ENCODE data around the gene SYNE1.

Gene SYNE1

GRCh38 chr6:152482289-152482688 is 154.9 kb downstream of the SYNE1 start:
- H3K4me3 Mint-ChIP-seq: no peak overlapping the region
- no peaks in the 10 kb centered on the region for H3K4me1 Mint-ChIP-seq
- no peaks in the 10 kb centered on the region for H3K27me3 Mint-ChIP-seq (ENCODE audit: low read depth)
- H3K27ac Mint-ChIP-seq: no peak overlapping the region
- no peaks in the 10 kb centered on the region for H3K36me3 Mint-ChIP-seq (ENCODE audit: low read depth)
- TF ChIP-seq, protein P1, sequence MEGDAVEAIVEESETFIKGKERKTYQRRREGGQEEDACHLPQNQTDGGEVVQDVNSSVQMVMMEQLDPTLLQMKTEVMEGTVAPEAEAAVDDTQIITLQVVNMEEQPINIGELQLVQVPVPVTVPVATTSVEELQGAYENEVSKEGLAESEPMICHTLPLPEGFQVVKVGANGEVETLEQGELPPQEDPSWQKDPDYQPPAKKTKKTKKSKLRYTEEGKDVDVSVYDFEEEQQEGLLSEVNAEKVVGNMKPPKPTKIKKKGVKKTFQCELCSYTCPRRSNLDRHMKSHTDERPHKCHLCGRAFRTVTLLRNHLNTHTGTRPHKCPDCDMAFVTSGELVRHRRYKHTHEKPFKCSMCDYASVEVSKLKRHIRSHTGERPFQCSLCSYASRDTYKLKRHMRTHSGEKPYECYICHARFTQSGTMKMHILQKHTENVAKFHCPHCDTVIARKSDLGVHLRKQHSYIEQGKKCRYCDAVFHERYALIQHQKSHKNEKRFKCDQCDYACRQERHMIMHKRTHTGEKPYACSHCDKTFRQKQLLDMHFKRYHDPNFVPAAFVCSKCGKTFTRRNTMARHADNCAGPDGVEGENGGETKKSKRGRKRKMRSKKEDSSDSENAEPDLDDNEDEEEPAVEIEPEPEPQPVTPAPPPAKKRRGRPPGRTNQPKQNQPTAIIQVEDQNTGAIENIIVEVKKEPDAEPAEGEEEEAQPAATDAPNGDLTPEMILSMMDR (IDR thresholded peaks at IDR 0.05; ENCODE audit: unreplicated experiment in 3 of 3): no peak
- H3K9me3 Mint-ChIP-seq: no peaks in the 10 kb centered on the region

GRCh38 chr6:152478377-152479010 is 158.7 kb downstream of the SYNE1 start:
- TF ChIP-seq, protein P1 (IDR thresholded peaks at IDR 0.05; ENCODE audit: unreplicated experiment in 3 of 3): no peak
- no peaks in the 10 kb centered on the region for H3K4me1 Mint-ChIP-seq
- H3K27me3 Mint-ChIP-seq (ENCODE audit: low read depth): no peaks in the 10 kb centered on the region
- no peaks in the 10 kb centered on the region for H3K36me3 Mint-ChIP-seq (ENCODE audit: low read depth)
- H3K4me3 Mint-ChIP-seq: no peak overlapping the region
- no peak overlapping the region for H3K27ac Mint-ChIP-seq
- H3K9me3 Mint-ChIP-seq: peaks cover 4% of the 10 kb centered on the region

DNA sequence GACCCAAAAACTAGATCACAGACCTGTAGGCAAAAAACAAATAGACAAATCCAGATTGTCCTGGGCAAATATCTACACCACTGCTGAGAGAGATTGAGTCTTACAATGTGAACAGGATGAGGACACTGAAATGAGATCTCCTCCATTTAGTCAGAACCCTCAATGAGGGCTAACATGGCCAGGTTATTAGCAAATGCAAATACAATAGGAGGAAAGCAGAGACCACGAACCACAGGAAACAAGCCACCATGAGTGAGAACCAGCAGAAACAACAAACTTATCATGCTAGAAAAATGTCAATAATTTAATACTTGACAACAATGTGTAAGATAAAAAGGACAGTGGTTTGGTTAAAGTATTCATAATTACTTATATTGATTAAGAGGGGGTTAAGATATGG is 162.8 kb downstream of the SYNE1 start:
- TF ChIP-seq, protein P1 (IDR thresholded peaks at IDR 0.05; ENCODE audit: unreplicated experiment in 3 of 3): no peak
- H3K36me3 Mint-ChIP-seq (ENCODE audit: low read depth): no peaks in the 10 kb centered on the region
- no peak overlapping the region for H3K27ac Mint-ChIP-seq
- peaks cover 18% of the 10 kb centered on the region for H3K4me1 Mint-ChIP-seq
- H3K9me3 Mint-ChIP-seq: peaks cover 4% of the 10 kb centered on the region
- no peaks in the 10 kb centered on the region for H3K27me3 Mint-ChIP-seq (ENCODE audit: low read depth)
- H3K4me3 Mint-ChIP-seq: no peak overlapping the region

- Mint-ChIP-seq H3K4me1 (peaks cover 18% of the 10 kb centered on the region), H3K27me3 (ENCODE audit: low read depth) (no peaks in the 10 kb centered on the region), H3K4me3 (peak overlapping the region; percentile 55 to 73 (median 68)), H3K27ac (peak overlapping the region; percentile 61 to 69 (median 66)), H3K36me3 (ENCODE audit: low read depth) (no peaks in the 10 kb centered on the region), H3K9me3 (peaks cover 4% of the 10 kb centered on the region)
- TF ChIP-seq, protein P1 (IDR thresholded peaks at IDR 0.05; ENCODE audit: unreplicated experiment in 3 of 3): no peak
These were observed 164.8 kb downstream of the SYNE1 start for GRCh38 chr6:152472325-152472724.

DNA sequence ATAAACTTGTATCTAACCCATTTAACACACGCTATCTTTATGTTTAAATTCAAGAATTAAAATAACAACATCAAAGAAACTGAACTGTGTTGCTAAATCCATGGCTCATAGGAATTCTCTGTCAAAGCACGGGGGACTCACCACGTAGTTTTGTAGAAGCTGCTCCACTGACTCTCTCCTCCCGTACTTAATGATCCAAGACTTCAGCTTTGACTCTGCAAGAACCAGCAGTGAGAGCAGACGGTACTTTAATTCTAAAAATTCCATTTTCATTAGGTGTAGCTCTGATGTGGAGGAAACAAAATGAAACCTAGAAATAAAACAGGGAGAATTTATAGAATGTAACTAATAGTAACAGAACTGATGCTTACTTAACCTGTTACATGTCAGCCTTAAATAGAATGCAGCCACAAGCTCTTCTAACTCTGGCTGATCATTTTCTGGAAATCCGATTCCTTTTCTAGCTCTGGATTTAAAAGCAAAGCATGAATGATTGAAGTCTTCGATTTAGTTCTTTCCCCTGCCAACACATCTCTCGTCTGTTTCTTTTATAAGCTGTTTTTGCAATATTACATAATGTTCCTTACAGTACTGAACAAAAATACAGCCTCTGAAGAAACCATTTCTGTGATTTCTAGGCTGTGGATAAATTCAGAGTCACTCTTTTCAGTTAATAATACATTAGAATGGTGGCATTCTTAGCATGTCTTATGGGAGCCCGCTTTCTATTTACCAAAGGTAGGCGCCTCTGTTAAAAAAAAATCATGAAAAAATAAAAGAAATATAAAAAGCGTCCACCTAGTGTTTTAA is 165.5 kb downstream of the SYNE1 start:
- TF ChIP-seq, protein P1 (IDR thresholded peaks at IDR 0.05; ENCODE audit: unreplicated experiment in 3 of 3): no peak
- H3K36me3 Mint-ChIP-seq (ENCODE audit: low read depth): no peaks in the 10 kb centered on the region
- peak overlapping the region; percentile 61 to 69 (median 66) for H3K27ac Mint-ChIP-seq
- peaks cover 18% of the 10 kb centered on the region for H3K4me1 Mint-ChIP-seq
- H3K4me3 Mint-ChIP-seq: peak overlapping the region; percentile 55 to 73 (median 68)
- H3K9me3 Mint-ChIP-seq: peaks cover 4% of the 10 kb centered on the region
- H3K27me3 Mint-ChIP-seq (ENCODE audit: low read depth): no peaks in the 10 kb centered on the region
